Neural cell (in vitro differentiated cells): Measurements from ENCODE around the gene MRPS18A. TPM values are rescaled to one million over a fixed set of nuclear protein-coding genes. Genes with fewer than 3 reads are reported as not detected.

Experiments
- polyA plus RNA-seq: library from polyadenylated mRNA; depleted of rRNA; stranded (reverse); fragments of >200 nt; gene quantifications from 2 replicates; pipeline ENCODE4 v1.2.3, GENCODE V29; 2014

The MRPS18A gene
- polyA plus RNA-seq, 1 donor from 2014 or later: 39.6 TPM

Other genes with a start within 250 kb of the MRPS18A start
- gene DLK2, start 232.2 kb downstream of the MRPS18A start, polyA plus RNA-seq: 17.2 and 19.8 TPM in 2 replicates
- gene TJAP1, start 210.2 kb downstream of the MRPS18A start, polyA plus RNA-seq: 11.4 and 12.6 TPM in 2 replicates
- gene LRRC73, start 177.4 kb downstream of the MRPS18A start, polyA plus RNA-seq: 4.7 and 6.9 TPM in 2 replicates
- 236 and 244 TPM in 2 replicates for gene YIPF3, start 170.9 kb downstream of the MRPS18A start, polyA plus RNA-seq
- gene POLR1C, start 170.7 kb downstream of the MRPS18A start, polyA plus RNA-seq: 62.0 and 88.7 TPM in 2 replicates
- gene XPO5, start 111.8 kb downstream of the MRPS18A start, polyA plus RNA-seq: 28.5 and 36.0 TPM in 2 replicates
- gene POLH, start 111.6 kb downstream of the MRPS18A start, polyA plus RNA-seq: 6.5 and 9.1 TPM in 2 replicates
- 103 and 117 TPM in 2 replicates for gene GTPBP2, start 58.5 kb downstream of the MRPS18A start, polyA plus RNA-seq
- 43.2 and 64.2 TPM in 2 replicates for gene MAD2L1BP, start 52.0 kb downstream of the MRPS18A start, polyA plus RNA-seq
- 0.88 and 1.8 TPM in 2 replicates for gene RSPH9, start 42.8 kb downstream of the MRPS18A start, polyA plus RNA-seq
- 7.3 and 7.4 TPM in 2 replicates for gene VEGFA, start 82.4 kb upstream of the MRPS18A start, polyA plus RNA-seq